Nephron (organoid): ENCODE measurements around the gene VILL.

ENCODE experiments used
- H3K27ac Mint-ChIP-seq, 3 experiments: 2 replicates each; pipeline ENCODE4 v1.8.0; 2020; ENCODE audit warnings: mixed read lengths in 3 of 3, mild to moderate bottlenecking in 2 of 3, moderate library complexity in 1 of 3
- H3K27me3 Mint-ChIP-seq: 2 replicates; pipeline ENCODE4 v1.8.0; 2021; ENCODE audit warnings: low read depth, mild to moderate bottlenecking, moderate library complexity, mixed read lengths
- H3K36me3 Mint-ChIP-seq: 2 replicates; pipeline ENCODE4 v1.8.0; 2020; ENCODE audit warnings: low read depth, mixed read lengths
- H3K4me1 Mint-ChIP-seq: 2 replicates; pipeline ENCODE4 v1.8.0; 2020; ENCODE audit warnings: mixed read lengths
- H3K4me3 Mint-ChIP-seq, 3 experiments: 2 replicates each; pipeline ENCODE4 v1.8.0; 2020; ENCODE audit warnings: mild to moderate bottlenecking in 3 of 3, mixed read lengths in 3 of 3, moderate library complexity in 2 of 3
- H3K9me3 Mint-ChIP-seq: 2 replicates; pipeline ENCODE4 v1.8.0; 2020; ENCODE audit warnings: mixed read lengths
- TF ChIP-seq, protein P1 (sequence below), 3 experiments: fragments of 200-600 bp; sonication (generic); IDR thresholded peaks; one replicate each; pipeline ENCODE4 v1.5.0; 2021; ENCODE audit warnings: antibody characterized with exemption in 3 of 3; ENCODE audit not compliant: unreplicated experiment in 3 of 3

The VILL gene

DNA sequence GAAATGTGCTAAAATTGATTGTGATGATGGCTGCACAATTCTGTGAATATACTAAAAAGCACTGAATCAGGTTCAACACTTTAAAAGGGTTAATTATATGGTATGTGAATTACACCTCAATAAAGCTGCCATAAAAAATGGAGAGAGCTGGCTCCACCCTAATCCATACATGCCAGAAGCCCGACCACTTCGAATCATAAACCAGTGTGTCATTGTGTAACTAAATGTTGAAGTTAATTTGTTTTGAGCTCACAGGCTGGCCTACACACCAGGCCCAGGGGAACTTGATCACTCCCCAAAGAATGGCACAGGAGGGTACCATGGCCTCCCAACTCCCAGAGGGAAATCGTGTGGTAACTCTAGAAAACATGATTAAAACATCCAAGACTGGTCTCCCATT is 24.9 kb downstream of the VILL start:
- Mint-ChIP-seq H3K36me3 (peaks cover 47% of the 10 kb centered on the region), H3K4me1 (no peaks in the 10 kb centered on the region), H3K4me3 (no peak overlapping the region), H3K27me3 (no peaks in the 10 kb centered on the region), H3K9me3 (no peaks in the 10 kb centered on the region), H3K27ac (no peak overlapping the region)
- TF ChIP-seq, protein P1, sequence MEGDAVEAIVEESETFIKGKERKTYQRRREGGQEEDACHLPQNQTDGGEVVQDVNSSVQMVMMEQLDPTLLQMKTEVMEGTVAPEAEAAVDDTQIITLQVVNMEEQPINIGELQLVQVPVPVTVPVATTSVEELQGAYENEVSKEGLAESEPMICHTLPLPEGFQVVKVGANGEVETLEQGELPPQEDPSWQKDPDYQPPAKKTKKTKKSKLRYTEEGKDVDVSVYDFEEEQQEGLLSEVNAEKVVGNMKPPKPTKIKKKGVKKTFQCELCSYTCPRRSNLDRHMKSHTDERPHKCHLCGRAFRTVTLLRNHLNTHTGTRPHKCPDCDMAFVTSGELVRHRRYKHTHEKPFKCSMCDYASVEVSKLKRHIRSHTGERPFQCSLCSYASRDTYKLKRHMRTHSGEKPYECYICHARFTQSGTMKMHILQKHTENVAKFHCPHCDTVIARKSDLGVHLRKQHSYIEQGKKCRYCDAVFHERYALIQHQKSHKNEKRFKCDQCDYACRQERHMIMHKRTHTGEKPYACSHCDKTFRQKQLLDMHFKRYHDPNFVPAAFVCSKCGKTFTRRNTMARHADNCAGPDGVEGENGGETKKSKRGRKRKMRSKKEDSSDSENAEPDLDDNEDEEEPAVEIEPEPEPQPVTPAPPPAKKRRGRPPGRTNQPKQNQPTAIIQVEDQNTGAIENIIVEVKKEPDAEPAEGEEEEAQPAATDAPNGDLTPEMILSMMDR (IDR thresholded peaks at IDR 0.05; ENCODE audit: unreplicated experiment in 3 of 3) = no peak

DNA sequence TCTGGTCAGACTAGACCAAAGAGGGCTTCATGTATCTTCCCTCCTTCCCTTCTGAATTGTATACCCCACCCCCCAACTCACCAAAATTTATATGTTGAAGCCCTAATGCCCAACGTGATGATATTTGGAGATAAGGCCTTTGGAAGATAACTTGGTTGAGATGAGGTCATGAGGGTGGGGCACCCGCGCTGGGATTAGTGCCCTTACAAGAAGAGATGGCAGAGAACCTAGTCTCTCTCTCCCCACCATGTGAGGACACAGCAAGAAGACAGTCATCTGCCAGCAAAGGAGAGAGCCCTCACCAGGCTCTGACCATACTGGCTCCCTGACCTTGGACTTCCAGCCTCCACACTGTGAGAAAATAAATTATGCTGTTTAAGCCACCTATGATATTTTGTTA is 25.4 kb downstream of the VILL start:
- no peak overlapping the region for H3K27ac Mint-ChIP-seq
- TF ChIP-seq, protein P1 (IDR thresholded peaks at IDR 0.05; ENCODE audit: unreplicated experiment in 3 of 3) = no peak
- no peaks in the 10 kb centered on the region for H3K4me1 Mint-ChIP-seq
- no peaks in the 10 kb centered on the region for H3K9me3 Mint-ChIP-seq
- H3K27me3 Mint-ChIP-seq = no peaks in the 10 kb centered on the region
- H3K4me3 Mint-ChIP-seq = no peak overlapping the region
- H3K36me3 Mint-ChIP-seq = peaks cover 47% of the 10 kb centered on the region

DNA sequence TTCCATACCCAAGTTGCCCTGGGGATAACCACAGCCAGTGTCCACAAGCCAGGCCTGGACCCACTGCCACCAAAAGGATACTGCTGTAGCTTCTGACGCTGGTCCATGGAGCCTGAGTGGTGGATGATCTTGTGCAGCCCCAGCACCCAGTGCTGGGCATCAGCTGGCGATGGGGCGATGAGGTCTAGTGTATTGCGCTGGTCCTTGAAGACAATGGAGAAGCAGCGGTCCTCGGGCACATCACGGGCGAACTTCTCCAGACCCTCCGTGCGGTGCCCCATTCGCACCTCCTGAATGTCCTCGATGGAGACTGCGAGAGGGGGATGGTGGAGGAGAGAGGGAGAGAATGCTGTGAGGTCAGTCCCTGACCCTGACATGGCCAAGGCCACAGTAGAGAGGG is 25.8 kb downstream of the VILL start:
- H3K27me3 Mint-ChIP-seq = no peaks in the 10 kb centered on the region
- no peaks in the 10 kb centered on the region for H3K9me3 Mint-ChIP-seq
- no peak overlapping the region for H3K4me3 Mint-ChIP-seq
- no peaks in the 10 kb centered on the region for H3K4me1 Mint-ChIP-seq
- H3K27ac Mint-ChIP-seq = no peak overlapping the region
- TF ChIP-seq, protein P1 (IDR thresholded peaks at IDR 0.05; ENCODE audit: unreplicated experiment in 3 of 3) = no peak
- peaks cover 44% of the 10 kb centered on the region for H3K36me3 Mint-ChIP-seq

DNA sequence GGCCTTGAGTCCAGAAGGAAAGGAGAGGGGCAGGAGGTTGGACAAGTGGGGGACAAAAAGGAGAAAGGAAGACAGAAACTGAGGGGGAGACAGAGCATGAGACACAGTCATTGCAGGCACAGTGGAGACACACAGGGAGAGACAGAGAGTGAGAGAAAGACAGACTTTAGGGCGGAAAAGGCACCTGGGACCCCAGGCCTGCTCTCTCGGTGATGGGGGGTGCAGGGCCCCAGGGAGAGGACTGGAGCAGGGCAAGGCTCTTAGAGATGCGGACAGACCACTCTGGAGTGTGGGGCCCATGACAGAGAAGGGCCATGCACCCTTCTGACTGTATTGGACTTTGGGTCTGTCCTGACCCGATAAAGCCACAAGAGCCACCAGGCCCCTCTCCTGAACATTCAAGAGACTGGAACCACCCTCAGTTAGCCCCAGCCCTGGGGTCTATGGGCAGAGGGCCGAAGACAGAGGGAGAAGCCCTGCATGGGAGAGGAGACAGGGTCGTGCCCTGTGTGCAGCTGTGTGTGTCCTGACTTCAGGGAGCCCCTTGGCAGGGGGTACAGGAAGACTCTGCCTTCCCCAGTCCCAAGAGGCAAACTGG is 26.4 kb downstream of the VILL start:
- Mint-ChIP-seq H3K36me3 (peaks cover 40% of the 10 kb centered on the region), H3K9me3 (no peaks in the 10 kb centered on the region), H3K4me1 (no peaks in the 10 kb centered on the region), H3K4me3 (no peak overlapping the region), H3K27me3 (no peaks in the 10 kb centered on the region), H3K27ac (no peak overlapping the region)
- TF ChIP-seq, protein P1 (IDR thresholded peaks at IDR 0.05; ENCODE audit: unreplicated experiment in 3 of 3) = no peak

DNA sequence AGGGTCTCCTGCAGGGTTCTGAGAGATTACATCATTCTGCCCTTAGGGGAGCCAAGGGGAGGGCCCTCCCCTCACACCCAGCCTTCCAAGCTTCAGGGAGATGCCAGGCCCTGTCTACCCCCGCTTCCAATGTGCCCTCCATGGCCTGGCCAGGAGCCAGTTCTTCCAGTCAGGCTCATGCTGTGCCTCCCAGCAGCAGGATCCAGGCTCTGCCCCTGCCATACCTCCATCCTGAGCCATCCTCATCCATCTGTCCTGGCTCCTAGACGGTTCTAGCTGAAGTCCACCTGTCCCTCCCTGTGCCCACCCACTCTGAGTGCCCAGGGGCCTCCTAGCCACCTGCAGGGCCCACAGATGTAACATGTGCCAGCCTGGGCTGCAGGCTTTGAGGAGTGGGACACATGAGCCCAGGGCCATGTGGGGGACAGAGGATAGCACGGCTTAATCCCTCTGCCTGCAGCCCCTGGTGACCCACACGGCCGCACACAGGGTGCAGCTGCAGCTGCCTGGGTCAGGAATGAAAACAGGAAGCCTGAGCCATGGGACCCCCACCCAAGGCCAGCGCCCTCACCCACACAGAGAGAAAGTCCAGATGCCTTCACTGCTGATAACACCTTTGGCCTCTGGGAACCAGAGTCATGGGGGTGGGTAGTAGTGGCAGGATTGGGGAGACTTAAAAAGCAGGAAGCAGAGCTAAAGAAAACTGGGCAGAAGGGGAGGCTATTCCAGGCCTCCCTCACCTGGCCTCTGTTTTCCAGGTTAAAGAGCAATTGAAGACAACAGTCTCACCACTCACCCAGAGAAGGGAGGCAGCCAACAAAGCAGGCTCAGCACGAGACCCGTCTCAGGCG is 27.1 kb downstream of the VILL start:
- TF ChIP-seq, protein P1 (IDR thresholded peaks at IDR 0.05; ENCODE audit: unreplicated experiment in 3 of 3) = no peak
- Mint-ChIP-seq H3K27me3 (no peaks in the 10 kb centered on the region), H3K27ac (no peak overlapping the region), H3K36me3 (peaks cover 39% of the 10 kb centered on the region), H3K4me1 (no peaks in the 10 kb centered on the region), H3K9me3 (no peaks in the 10 kb centered on the region), H3K4me3 (no peak overlapping the region)
